ENCODE measurements around the gene HK3. TPM values are rescaled to one million over a fixed set of nuclear protein-coding genes. Genes with fewer than 3 reads are reported as not detected.

HK3 gene
- total RNA-seq, 1 donor from 2014 or later = not detected

- TF ChIP-seq, protein P1, sequence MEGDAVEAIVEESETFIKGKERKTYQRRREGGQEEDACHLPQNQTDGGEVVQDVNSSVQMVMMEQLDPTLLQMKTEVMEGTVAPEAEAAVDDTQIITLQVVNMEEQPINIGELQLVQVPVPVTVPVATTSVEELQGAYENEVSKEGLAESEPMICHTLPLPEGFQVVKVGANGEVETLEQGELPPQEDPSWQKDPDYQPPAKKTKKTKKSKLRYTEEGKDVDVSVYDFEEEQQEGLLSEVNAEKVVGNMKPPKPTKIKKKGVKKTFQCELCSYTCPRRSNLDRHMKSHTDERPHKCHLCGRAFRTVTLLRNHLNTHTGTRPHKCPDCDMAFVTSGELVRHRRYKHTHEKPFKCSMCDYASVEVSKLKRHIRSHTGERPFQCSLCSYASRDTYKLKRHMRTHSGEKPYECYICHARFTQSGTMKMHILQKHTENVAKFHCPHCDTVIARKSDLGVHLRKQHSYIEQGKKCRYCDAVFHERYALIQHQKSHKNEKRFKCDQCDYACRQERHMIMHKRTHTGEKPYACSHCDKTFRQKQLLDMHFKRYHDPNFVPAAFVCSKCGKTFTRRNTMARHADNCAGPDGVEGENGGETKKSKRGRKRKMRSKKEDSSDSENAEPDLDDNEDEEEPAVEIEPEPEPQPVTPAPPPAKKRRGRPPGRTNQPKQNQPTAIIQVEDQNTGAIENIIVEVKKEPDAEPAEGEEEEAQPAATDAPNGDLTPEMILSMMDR (IDR thresholded peaks at IDR 0.05; ENCODE audit: partially characterized antibody, unreplicated experiment) = no peak
- Mint-ChIP-seq H3K9me3 (ENCODE audit: unreplicated experiment) (peaks cover 4% of the 10 kb centered on the region), H3K36me3 (ENCODE audit: unreplicated experiment) (no peaks in the 10 kb centered on the region), H3K27me3 (ENCODE audit: unreplicated experiment) (peaks cover 17% of the 10 kb centered on the region), H3K4me1 (ENCODE audit: low read depth, unreplicated experiment) (peaks cover 10% of the 10 kb centered on the region), H3K4me3 (ENCODE audit: unreplicated experiment) (no peak overlapping the region), H3K27ac (ENCODE audit: unreplicated experiment) (no peak overlapping the region)
- no peak for DNase-seq
These were observed 47.8 kb downstream of the HK3 start for GRCh38 chr5:176851380-176851779.

- DNase-seq = no peak
- Mint-ChIP-seq H3K4me3 (ENCODE audit: unreplicated experiment) (no peak overlapping the region), H3K36me3 (ENCODE audit: unreplicated experiment) (peaks cover 3% of the 10 kb centered on the region), H3K27ac (ENCODE audit: unreplicated experiment) (no peak overlapping the region), H3K4me1 (ENCODE audit: low read depth, unreplicated experiment) (peaks cover 10% of the 10 kb centered on the region), H3K27me3 (ENCODE audit: unreplicated experiment) (peaks cover 17% of the 10 kb centered on the region), H3K9me3 (ENCODE audit: unreplicated experiment) (peaks cover 7% of the 10 kb centered on the region)
- TF ChIP-seq, protein P1 (IDR thresholded peaks at IDR 0.05; ENCODE audit: partially characterized antibody, unreplicated experiment) = no peak
These were observed 48.5 kb downstream of the HK3 start for GRCh38 chr5:176850371-176851245.

DNA sequence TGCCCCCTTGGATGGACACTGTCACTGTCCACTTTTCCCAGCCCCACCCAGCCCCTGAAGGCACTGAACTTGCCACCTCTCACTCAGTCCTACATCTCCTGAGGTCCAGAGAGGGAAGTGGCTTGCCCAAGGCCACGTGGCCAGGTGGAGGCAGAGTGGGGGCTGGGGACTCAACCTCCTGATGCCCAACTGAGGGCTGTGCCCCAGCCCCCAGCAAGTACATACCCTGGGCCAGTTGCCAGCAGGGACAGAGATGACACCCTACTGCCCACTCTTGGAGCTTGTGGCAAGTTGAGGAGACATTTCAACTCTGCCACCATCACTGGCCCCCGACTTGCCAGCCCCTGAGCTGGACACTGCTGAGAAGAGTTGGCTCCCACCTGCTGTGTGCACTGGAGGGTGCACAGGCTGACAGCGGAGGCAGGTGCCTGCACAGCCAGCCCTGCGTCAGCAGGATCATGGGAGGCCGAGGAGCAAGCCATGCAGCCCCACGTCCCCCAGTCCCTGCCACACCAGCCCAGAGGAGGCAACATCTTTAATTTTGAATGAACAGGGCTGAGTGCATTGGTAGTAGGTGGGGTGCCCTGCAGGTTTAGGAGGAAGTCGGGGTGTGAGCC is 49.4 kb downstream of the HK3 start:
- DNase-seq = no peak
- peaks cover 14% of the 10 kb centered on the region for H3K4me1 Mint-ChIP-seq (ENCODE audit: low read depth, unreplicated experiment)
- H3K36me3 Mint-ChIP-seq (ENCODE audit: unreplicated experiment) = peaks cover 4% of the 10 kb centered on the region
- H3K27ac Mint-ChIP-seq (ENCODE audit: unreplicated experiment) = no peak overlapping the region
- H3K4me3 Mint-ChIP-seq (ENCODE audit: unreplicated experiment) = no peak overlapping the region
- peaks cover 12% of the 10 kb centered on the region for H3K27me3 Mint-ChIP-seq (ENCODE audit: unreplicated experiment)
- TF ChIP-seq, protein P1 (IDR thresholded peaks at IDR 0.05; ENCODE audit: partially characterized antibody, unreplicated experiment) = no peak
- peaks cover 5% of the 10 kb centered on the region for H3K9me3 Mint-ChIP-seq (ENCODE audit: unreplicated experiment)

DNA sequence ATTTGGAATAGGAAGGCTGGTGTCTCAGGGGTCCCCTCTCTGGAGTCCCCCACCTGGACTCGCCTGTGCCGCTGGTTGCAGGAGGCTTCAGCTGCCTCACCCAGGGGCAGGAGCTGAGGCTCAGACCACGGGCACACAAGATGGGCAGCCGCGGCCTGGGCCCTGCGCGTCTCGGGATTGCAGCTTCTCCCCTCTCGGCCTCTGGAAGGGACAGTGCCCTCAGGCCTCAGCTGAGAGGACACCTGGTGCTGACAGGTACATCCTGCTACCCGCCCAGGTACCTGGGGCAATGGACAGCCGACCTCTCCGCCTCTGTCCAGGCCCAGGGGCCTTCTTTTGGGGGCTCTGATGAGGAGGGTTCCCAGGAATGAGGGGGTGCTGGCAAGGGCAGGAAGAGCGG is 50.5 kb downstream of the HK3 start:
- no peak overlapping the region for H3K27ac Mint-ChIP-seq (ENCODE audit: unreplicated experiment)
- DNase-seq = no peak
- TF ChIP-seq, protein P1 (IDR thresholded peaks at IDR 0.05; ENCODE audit: partially characterized antibody, unreplicated experiment) = no peak
- H3K9me3 Mint-ChIP-seq (ENCODE audit: unreplicated experiment) = peaks cover 3% of the 10 kb centered on the region
- H3K36me3 Mint-ChIP-seq (ENCODE audit: unreplicated experiment) = peaks cover 4% of the 10 kb centered on the region
- H3K4me1 Mint-ChIP-seq (ENCODE audit: low read depth, unreplicated experiment) = peaks cover 17% of the 10 kb centered on the region
- H3K4me3 Mint-ChIP-seq (ENCODE audit: unreplicated experiment) = no peak overlapping the region
- peaks cover 11% of the 10 kb centered on the region for H3K27me3 Mint-ChIP-seq (ENCODE audit: unreplicated experiment)

All from glutamatergic neuron (in vitro differentiated cells).